ENCODE results near the gene SLC8A1. TPM values are rescaled to one million over a fixed set of nuclear protein-coding genes. Genes with fewer than 3 reads are reported as not detected.

Gene SLC8A1
- total RNA-seq: 958 TPM
- long read RNA-seq, partial matches to known transcripts: 47 of 116 reads
- long read RNA-seq, other reads (novel, unspliced or antisense): 69 of 116 reads

DNA sequence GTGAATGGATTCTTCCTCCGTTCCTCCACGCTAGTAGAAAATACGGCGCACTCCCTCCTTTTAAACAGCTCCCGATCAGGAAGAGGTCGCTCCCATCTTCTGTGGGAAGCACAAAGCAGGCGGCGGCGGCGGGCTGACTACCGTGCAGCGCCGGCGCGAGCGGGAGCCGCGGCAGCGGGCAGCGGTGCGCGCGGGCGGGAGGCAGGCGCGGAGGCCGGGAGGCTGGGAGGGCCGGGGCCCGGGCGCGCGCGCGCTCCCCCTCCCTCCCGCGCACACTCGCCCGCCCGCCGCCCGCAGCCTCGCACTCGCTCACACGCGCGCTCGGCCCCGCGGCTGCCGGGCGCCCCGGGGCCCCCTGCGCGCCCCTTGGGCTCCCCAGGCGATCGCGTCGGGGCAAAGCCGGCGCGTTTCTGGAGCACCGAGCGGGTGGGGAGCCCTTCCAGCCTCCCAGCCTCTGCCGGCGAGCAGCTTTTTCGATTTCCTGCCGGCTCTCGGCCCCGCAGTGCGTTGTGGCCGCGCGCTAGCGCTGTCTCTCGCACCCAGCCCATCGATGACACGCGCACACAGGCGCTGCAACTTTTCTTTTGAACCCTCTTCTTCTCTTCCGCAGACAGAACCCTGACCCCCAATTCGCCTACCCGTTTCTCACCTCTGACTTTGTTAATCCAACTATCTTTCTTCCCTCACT lies at the start of gene SLC8A1:
TSS of gene SLC8A1 (minus strand) at position 173 of the 688 bp plus-strand sequence.
- peak; percentile 63 for DNase-seq
- intact Hi-C loops (cut with DNase I): loop anchor here (10.0 kb wide), 1 partner anchor 93 kb away; no protein-coding TSS in a partner anchor
- ATAC-seq (ENCODE audit: poor library complexity): peak; percentile 46

DNA sequence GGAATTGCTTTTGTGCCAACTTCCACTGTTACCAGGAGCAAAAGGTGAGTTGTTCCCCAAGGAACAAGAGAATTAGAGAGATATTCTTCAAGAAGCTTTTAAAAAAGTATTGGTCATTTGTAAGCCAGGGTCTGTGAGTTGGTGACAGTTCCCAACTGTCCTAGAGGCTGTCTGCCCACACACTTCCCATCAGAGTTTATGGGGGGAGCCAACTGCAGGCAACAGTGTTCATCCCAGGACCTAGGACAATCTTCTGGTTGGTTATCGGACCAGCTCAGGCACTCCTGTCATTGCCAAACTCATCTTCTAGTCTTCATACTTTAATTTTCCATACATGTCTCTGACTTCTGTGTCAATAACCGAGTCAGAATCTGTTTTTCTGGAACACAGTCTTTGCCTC lies 47.5 kb upstream of the SLC8A1 start:
- intact Hi-C loops (cut with DNase I): no loop called here
- ATAC-seq (ENCODE audit: poor library complexity) (no peak), DNase-seq (no peak)

DNA sequence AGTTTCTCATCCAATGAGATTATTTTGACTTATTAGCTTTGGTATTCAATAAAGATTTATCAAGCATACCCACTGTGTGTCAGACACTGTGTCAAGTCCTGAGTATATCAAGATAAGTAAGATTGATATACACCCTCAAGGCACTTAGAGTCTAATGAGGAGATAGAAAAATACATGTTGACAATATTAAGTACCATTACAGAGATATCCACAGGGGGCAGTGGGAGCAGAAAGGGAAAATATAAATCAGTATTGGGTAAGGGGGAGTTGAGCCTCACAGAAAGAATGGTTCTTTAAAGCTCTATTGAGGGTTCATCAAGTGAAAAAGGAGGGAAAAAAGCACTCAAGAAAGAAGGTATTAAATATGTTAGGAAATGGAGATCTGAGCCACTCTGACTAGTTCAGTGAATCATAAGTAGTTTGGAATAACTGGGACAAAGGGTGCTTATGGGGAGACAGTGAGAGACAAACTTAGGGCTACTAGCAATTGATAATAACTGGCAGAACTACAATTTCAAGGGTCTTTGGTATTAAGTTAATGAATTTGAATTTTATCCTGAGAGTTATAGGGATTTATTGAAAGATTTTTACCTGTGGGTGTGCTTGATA lies 45.5 kb upstream of the SLC8A1 start:
- intact Hi-C loops (cut with DNase I): no loop called here
- peak; percentile 35 for ATAC-seq (ENCODE audit: poor library complexity)
- DNase-seq: no peak

DNA sequence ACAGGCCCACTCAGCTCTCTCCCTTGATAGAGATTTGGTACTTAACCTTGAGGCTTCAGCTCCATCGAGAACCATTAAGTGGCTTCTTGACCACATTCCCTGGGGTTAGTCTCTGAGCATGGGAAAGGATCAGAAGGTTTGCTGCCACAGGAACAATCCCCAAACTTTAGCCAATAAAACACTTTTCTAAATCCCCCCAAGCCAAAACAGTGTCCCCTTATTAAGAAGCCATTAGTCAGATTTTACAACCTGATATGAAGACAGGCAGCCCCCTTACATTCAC lies 37.7 kb upstream of the SLC8A1 start:
- ATAC-seq (ENCODE audit: poor library complexity) (no peak), DNase-seq (no peak)
- intact Hi-C loops (cut with DNase I): no loop called here

- intact Hi-C loops (cut with DNase I): no loop called here
- DNase-seq (no peak), ATAC-seq (ENCODE audit: poor library complexity) (peak; percentile 82)
Observed at GRCh38 chr2:40488927-40489677, 37.2 kb upstream of the SLC8A1 start.

GRCh38 chr2:40488101-40488601 lies 36.3 kb upstream of the SLC8A1 start:
- DNase-seq: no peak
- intact Hi-C loops (cut with DNase I): no loop called here
- ATAC-seq (ENCODE audit: poor library complexity): peak; percentile 55

DNA sequence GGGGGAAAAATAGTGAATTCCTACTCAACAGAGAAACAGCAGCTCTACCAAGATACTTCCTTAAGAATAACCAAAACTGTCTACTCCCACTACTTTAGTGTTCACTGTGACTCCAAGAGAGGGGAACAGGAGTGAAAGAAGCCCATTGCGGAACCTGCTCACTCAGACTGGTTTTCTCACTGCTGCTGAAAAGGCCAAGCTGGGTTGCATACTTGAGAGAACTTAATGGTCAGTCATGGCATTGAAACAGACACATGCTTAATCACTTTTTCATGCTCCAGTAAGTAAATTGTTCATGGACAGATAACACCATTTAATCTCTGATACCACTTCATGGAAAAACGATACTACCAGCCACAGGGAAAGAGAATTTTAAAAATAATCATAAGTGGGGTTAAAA lies 35.7 kb upstream of the SLC8A1 start:
- ATAC-seq (ENCODE audit: poor library complexity): peak; percentile 56
- intact Hi-C loops (cut with DNase I): no loop called here
- no peak for DNase-seq

DNA sequence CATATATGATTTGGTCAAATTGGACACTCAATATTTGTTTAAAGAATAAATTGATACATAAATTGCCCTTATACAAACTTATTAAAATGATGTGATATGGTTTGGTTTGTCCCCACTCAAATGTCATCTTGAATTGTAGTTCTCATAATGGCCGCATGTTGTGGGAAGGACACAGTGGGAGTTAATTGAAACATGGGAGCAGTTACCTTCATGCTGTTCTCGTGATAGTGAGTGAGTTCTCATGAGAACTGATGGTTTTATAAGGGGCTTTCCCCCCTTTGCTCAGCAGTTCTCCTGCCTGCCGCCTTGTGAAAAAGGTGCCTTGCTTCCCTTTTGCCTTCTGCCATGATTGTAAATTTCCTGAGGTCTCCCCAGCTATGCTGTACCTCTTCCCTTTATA lies 34.0 kb upstream of the SLC8A1 start:
- intact Hi-C loops (cut with DNase I): no loop called here
- no peak for ATAC-seq (ENCODE audit: poor library complexity)
- no peak for DNase-seq

DNA sequence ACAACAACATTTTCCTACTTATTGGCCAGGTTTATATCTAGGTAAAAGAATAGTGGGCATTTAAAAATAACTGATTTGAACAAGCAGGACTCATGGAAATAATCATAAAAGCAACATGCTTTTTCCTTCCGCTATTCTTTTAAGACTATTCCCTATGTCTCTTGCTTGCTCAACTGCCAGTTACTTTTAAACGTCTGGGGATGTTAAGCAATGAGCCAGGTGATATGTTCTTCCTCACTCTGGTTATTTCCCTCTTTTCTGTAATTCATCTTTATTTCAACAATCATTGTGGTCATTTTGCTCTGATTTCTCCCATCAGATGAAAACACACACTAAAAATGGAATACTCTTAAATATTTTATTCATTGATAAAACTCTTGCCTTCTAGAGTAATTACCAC lies 33.4 kb upstream of the SLC8A1 start:
- DNase-seq: no peak
- intact Hi-C loops (cut with DNase I): no loop called here
- no peak for ATAC-seq (ENCODE audit: poor library complexity)

GRCh38 chr2:40483549-40484243 lies 31.8 kb upstream of the SLC8A1 start:
- intact Hi-C loops (cut with DNase I): no loop called here
- no peak for DNase-seq

GRCh38 chr2:40480596-40480995 lies 28.7 kb upstream of the SLC8A1 start:
- ATAC-seq (ENCODE audit: poor library complexity) (no peak), DNase-seq (no peak)
- intact Hi-C loops (cut with DNase I): no loop called here

More at GRCh38 chr2:40483549-40484243, 31.8 kb upstream of the SLC8A1 start:
- no peak for ATAC-seq (ENCODE audit: poor library complexity)

DNA sequence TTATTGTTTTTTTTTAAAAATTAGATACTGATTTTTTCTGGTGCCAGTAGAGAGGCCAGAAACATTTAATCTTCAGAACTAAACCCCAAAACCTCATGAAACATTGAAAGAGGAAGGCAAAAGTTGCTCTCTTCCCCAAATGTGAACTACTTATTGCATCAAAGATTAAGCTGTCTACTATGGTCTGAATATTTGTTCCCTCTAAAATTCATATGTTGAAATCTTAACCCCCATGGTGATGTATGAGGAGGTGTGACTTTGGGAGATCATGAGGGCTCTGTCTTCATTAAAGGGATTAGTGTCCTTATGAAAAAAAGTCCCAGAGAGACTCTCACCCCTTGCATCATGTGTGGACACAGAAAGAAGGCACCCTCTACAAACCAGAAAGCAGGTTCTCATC lies 28.2 kb upstream of the SLC8A1 start:
- intact Hi-C loops (cut with DNase I): no loop called here
- no peak for DNase-seq
- ATAC-seq (ENCODE audit: poor library complexity): peak; percentile 18

DNA sequence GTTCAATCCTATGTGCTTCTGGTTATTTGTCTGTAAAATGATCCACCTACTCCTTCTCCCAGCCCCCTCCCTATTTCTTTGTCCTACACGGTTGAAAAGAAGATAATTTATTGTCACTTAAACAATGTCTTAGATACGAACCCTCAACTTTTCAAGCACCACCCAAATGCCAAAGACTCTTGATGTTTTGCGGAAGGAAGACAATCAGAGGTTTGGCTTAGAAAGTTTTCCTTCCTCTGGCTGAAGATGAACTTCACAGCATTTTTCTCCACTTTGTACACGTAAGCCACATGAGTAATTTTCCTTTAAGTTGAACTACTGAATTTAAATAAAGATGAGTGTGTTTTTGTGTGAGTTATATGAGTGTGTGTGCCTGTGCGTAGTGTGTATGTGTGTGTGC lies 25.5 kb upstream of the SLC8A1 start:
- DNase-seq (no peak), ATAC-seq (ENCODE audit: poor library complexity) (no peak)
- intact Hi-C loops (cut with DNase I): no loop called here

DNA sequence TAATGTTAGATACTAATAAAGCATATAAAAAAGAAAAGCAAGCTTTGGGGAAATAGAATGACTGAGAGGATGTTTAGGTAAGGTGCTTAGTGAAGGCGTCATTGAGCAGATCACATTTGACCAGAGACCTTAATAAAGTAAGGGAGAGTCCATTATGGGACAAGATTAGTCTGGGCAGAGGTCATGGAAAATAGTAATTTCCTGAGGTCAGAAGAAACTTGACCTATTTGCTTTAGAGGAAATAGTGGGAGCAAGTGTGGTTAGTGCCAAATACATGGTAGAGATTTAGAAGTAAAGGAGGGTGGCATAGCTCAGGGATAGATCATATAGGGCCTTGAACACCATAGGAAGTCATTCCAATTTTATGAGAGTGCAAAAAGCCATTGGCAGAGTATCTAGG lies 24.5 kb upstream of the SLC8A1 start:
- intact Hi-C loops (cut with DNase I): no loop called here
- ATAC-seq (ENCODE audit: poor library complexity) (no peak), DNase-seq (no peak)

- no peak for DNase-seq
- intact Hi-C loops (cut with DNase I): no loop called here
- no peak for ATAC-seq (ENCODE audit: poor library complexity)
Observed at GRCh38 chr2:40474306-40474705, 22.4 kb upstream of the SLC8A1 start.

GRCh38 chr2:40471866-40472265 lies 20.0 kb upstream of the SLC8A1 start:
- ATAC-seq (ENCODE audit: poor library complexity) (no peak), DNase-seq (no peak)
- intact Hi-C loops (cut with DNase I): no loop called here

GRCh38 chr2:40470822-40471813 lies 19.2 kb upstream of the SLC8A1 start:
- intact Hi-C loops (cut with DNase I): no loop called here
- DNase-seq (no peak), ATAC-seq (ENCODE audit: poor library complexity) (peak; percentile 30)

DNA sequence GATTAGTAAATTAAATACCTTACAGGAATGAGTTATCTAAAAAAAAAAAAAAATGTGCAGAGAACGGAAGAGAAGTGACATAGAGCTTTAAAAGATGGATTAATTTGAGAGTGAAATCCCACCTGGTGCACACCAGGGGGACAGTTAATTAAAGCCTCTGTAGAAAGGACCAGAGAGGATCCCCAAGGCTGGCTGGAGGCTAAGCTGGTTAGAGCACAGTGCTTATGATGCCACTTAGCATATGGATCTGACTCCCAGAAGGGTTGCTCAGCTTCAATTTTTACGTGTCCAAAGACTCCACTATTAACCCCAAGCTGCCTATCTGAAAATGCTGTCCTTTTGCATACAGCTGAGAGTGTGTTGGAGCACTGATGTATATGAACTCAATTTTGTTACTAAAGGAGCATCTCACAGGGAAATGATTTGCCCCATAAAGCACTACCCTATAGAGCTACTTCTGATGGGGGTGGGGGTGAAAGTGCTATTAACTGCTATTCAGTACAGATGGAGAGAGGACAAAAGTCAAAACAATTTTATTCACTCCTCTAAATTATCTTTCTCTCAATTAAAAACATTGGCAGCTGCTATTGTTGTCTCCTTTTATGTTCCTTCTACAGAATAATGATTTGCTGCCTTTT lies 15.2 kb upstream of the SLC8A1 start:
- no peak for DNase-seq
- intact Hi-C loops (cut with DNase I): no loop called here
- no peak for ATAC-seq (ENCODE audit: poor library complexity)
